Left lung (tissue), 10 donors: ENCODE data around the gene CMSS1. TPM values are rescaled to one million over a fixed set of nuclear protein-coding genes. Genes with fewer than 3 reads are reported as not detected.

Source experiments
- ATAC-seq: fragments of 200-7000 bp; cut with Tn5 transposase; one replicate; pipeline ENCODE4 v1.9.1; 2020; ENCODE audit warnings: moderate library complexity
- DNase-seq, 4 donors: peaks; one replicate each; pipeline ENCODE4 v3.0.0-alpha.2; 2013 to 2020
- H3K27ac ChIP-seq, 2 donors: fragments of 200-600 bp; sonication (generic) in 1 of 2; one replicate each; pipeline versions ENCODE4 v1.5.0 to v1.8.0; 2020 to 2021
- H3K27me3 ChIP-seq, 2 donors: fragments of 200-600 bp; sonication (generic) in 1 of 2; one replicate each; pipeline versions ENCODE4 v1.5.0 to v1.8.0; 2020 to 2021
- H3K36me3 ChIP-seq, 2 donors: fragments of 200-600 bp; sonication (generic) in 1 of 2; one replicate each; pipeline versions ENCODE4 v1.5.0 to v1.8.0; 2020 to 2021
- H3K4me1 ChIP-seq, 2 donors: fragments of 200-600 bp; one replicate each; pipeline ENCODE4 v1.8.0; 2021
- H3K4me3 ChIP-seq, 2 donors: fragments of 200-600 bp; sonication (generic) in 1 of 2; one replicate each; pipeline versions ENCODE4 v1.5.0 to v1.8.0; 2020 to 2021; ENCODE audit warnings: mild to moderate bottlenecking in 1 of 2
- H3K9me3 ChIP-seq, 2 donors: fragments of 200-600 bp; sonication (generic) in 1 of 2; one replicate each; pipeline versions ENCODE4 v1.5.0 to v1.8.0; 2020 to 2021
- CTCF ChIP-seq, 2 donors: fragments of 200-600 bp; sonication (generic) in 1 of 2; IDR thresholded peaks; one replicate each; pipeline versions ENCODE4 v1.5.0 to v1.8.0; 2021; ENCODE audit warnings: antibody characterized with exemption in 2 of 2
- intact Hi-C, 2 donors: fragments of 100-400 bp; cut with DNase I; formaldehyde crosslinking; loops; one replicate each; pipeline versions ENCODE4 v1.11.2 to v1.14.2; 2022
- polyA plus RNA-seq, 6 donors: library from polyadenylated mRNA; unstranded; fragments of 120-200 nt; gene quantifications; one replicate each; pipeline ENCODE4 v1.2.1, GENCODE V29; 2013; ENCODE audit not compliant: insufficient read length in 6 of 6
- total RNA-seq, 2 donors: library from RNA; stranded (reverse); fragmentation: NEBNext Ultra II Directional; extraction: Animal tissue kit (Norgen Biotek cat#: 25700); gene quantifications; one replicate each; pipeline ENCODE4 v1.2.1, GENCODE V29; 2021
- donor health status: DM: no; HTN: yes; CAD: no.
- donor health status: DM: no; HTN: no; CAD: no.

Gene CMSS1
- total and polyA plus RNA-seq, 8 donors = 13.4 to 51.0 (median 41.8) TPM

- Histone ChIP-seq H3K27me3 (no peaks in the 10 kb centered on the region), H3K9me3 (no peaks in the 10 kb centered on the region), H3K36me3 (no peaks in the 10 kb centered on the region), H3K4me1 (no peaks in the 10 kb centered on the region), H3K4me3 (no peak overlapping the region), H3K27ac (no peak overlapping the region)
- DNase-seq (no peak), ATAC-seq (no peak)
- no peak for TF ChIP-seq CTCF (IDR thresholded peaks at IDR 0.05)
- intact Hi-C loops = no loop called here
These were observed 148.2 kb downstream of the CMSS1 start for GRCh38 chr3:99965681-99966408.

GRCh38 chr3:99966662-99967416 is 149.2 kb downstream of the CMSS1 start:
- peak; percentile 45 for ATAC-seq
- no peak for TF ChIP-seq CTCF (IDR thresholded peaks at IDR 0.05)
- Histone ChIP-seq H3K27me3 (no peaks in the 10 kb centered on the region), H3K9me3 (no peaks in the 10 kb centered on the region), H3K4me1 (no peaks in the 10 kb centered on the region), H3K27ac (peak overlapping the region in 1 of 2 donors; percentile 2), H3K4me3 (no peak overlapping the region), H3K36me3 (no peaks in the 10 kb centered on the region)
- no peak for DNase-seq
- intact Hi-C loops = no loop called here

GRCh38 chr3:99967796-99968195 is 150.1 kb downstream of the CMSS1 start:
- Histone ChIP-seq H3K9me3 (no peaks in the 10 kb centered on the region), H3K4me1 (no peaks in the 10 kb centered on the region), H3K4me3 (no peak overlapping the region), H3K27me3 (no peaks in the 10 kb centered on the region), H3K27ac (no peak overlapping the region), H3K36me3 (no peaks in the 10 kb centered on the region)
- intact Hi-C loops = no loop called here
- DNase-seq (no peak), ATAC-seq (no peak)
- no peak for TF ChIP-seq CTCF (IDR thresholded peaks at IDR 0.05)

DNA sequence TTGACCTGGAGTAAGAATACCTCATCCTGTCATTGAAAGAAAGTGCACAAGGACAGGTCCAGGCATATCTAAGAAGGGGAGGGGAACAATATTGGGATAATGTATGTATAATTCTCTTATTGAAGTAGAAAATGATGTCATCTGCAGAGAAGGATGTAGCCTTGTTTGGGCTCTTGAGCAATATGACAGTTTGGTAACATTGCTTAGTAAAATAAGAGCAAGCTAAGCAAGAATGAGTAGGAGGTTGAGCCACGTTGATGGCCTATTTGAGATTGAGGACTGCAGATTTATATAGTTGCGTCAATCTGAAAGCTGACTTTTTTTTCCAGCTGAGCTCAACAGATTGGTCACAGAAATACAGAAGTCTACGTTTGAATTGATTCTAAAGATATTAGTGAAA is 151.5 kb downstream of the CMSS1 start:
- DNase-seq (no peak), ATAC-seq (peak; percentile 19)
- intact Hi-C loops = no loop called here
- no peaks in the 10 kb centered on the region for H3K4me1 ChIP-seq
- TF ChIP-seq CTCF (IDR thresholded peaks at IDR 0.05) = no peak
- H3K36me3 ChIP-seq = no peaks in the 10 kb centered on the region
- no peak overlapping the region for H3K4me3 ChIP-seq
- no peaks in the 10 kb centered on the region for H3K27me3 ChIP-seq
- no peak overlapping the region for H3K27ac ChIP-seq
- no peaks in the 10 kb centered on the region for H3K9me3 ChIP-seq

GRCh38 chr3:99970198-99970597 is 152.5 kb downstream of the CMSS1 start:
- no peaks in the 10 kb centered on the region for H3K27me3 ChIP-seq
- DNase-seq = no peak
- no peaks in the 10 kb centered on the region for H3K36me3 ChIP-seq
- no peak for TF ChIP-seq CTCF (IDR thresholded peaks at IDR 0.05)
- H3K27ac ChIP-seq = no peak overlapping the region
- no peak overlapping the region for H3K4me3 ChIP-seq
- intact Hi-C loops = no loop called here
- ATAC-seq = no peak
- no peaks in the 10 kb centered on the region for H3K9me3 ChIP-seq
- no peaks in the 10 kb centered on the region for H3K4me1 ChIP-seq
